ENCODE data around the gene ARL11.
A peak's percentile ranks its signal among the peaks of the same experiment; 100 is the strongest.
"Not testable (repeated sequence)": the region's sequence is repeated elsewhere in the genome, so short reads cannot be mapped to it uniquely, and the experiment has no call there.

The ARL11 gene

GRCh38 chr13:49627831-49628652, at the start of gene ARL11:
Gene ARL11 (plus strand): TSS chr13:49628507. CDS start chr13:49630448, 1,941 bp downstream.
- peak; percentile 41 to 51 for DNase-seq (ENCODE audit: low read depth in 2 of 2)

DNA sequence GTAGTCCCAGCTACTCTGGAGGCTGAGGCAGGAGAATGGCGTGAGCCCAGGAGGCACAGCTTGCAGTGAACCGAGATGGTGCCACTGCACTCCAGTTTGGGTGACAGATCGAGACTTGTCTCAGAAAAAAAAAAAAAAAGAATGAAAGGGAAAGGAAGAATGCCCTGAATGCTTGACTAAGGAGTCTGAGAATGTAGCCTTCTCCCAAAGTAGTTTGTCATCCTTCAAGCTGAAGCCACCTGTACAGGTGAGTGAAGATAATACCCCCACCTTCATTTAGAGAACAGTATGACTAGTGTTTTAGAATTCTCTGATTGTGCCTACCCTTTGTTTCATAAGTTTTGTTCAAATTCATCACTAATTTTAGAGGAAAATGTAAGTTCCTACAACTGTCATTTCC, 48.8 kb upstream of the ARL11 start:
- DNase-seq (ENCODE audit: low read depth in 2 of 2) = no peak

- DNase-seq (ENCODE audit: low read depth in 2 of 2) = no peak
These were observed 47.2 kb upstream of the ARL11 start for GRCh38 chr13:49580980-49581680.

- DNase-seq (ENCODE audit: low read depth in 2 of 2) = no peak
These were observed 43.5 kb upstream of the ARL11 start for GRCh38 chr13:49584771-49585182.

DNA sequence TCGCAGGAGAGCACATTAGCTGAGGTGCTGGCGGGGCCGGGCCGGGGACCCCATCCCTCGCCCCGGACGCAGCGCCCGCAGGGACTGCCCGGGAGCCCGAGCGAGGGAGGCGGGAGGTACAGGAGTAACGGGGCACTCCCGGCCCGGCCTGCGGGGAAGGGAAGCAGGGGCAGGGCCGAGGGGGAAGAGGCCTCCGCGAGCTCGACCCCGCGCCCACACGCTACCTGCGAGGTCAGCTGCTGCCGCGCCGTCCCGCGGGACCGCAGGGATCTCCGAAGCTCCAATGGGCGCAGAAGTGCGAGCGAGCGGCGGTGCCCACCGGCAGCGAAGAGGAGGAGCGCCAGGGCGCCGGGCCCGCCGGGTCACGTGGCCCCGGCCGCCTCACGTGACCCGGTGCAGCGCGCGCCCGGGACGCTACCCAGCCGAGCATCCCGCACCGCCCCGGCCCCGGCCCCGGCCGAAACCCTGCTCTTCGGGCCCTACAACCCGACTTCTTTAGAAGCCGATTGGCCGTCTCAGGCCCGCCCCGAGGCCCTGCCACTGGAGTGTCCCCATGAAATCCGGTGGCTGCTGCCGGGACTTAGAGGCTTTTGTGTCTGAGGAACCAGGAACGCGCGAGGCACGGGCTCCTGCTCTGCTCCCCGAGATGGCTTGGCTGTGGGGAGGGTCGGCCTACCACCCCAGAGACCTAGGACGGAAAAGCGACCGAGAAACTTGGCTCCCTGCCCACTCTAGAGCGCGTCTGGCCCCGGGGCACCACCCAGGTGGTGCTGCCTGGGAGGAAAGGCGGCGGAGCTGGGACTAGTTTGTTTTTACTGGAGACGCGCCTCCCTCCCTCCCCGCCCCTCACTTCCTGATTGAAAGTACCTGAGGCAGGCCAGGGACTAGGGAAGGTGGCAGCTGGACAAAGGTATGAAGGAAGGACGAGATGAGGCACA, 42.8 kb upstream of the ARL11 start, which contains the start of gene RCBTB1:
TSS of gene RCBTB1 (minus strand) at position 339 of the 938 bp plus-strand sequence. CDS start 18,279 bp downstream, outside the sequence.
- DNase-seq (ENCODE audit: low read depth in 2 of 2) = peak; percentile 49 to 55

GRCh38 chr13:49586717-49587116, 41.6 kb upstream of the ARL11 start:
- DNase-seq (ENCODE audit: low read depth in 2 of 2) = no peak

DNA sequence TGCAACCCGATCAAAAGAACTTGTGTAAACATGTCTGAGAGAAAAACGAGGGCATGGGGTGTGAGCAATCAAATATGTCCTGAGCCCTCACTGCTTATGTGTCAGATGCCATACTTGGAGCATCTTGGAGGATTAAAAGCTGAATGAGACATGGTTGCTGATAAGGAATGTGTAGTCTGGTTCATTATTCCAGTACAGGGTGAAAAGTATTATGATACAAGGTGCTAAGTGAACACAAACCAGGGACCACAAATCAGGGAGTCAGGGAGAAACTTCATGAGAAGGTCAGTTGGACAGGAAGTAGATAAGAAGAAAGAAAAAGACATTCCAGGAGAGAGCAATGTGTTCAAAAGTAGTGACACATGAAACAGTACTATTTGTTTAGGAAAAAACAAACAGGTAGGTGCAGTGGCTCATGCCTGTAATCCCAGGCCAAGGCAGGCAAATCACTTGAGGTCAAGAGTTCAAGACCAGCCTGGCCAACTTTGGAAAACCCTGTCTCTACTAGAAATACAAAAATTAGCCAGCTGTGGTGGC, 40.9 kb upstream of the ARL11 start:
- no peak for DNase-seq (ENCODE audit: low read depth in 2 of 2)

GRCh38 chr13:49590714-49591113, 37.6 kb upstream of the ARL11 start:
- not testable (repeated sequence) for DNase-seq (ENCODE audit: low read depth in 2 of 2)

- DNase-seq (ENCODE audit: low read depth in 2 of 2) = not testable (repeated sequence)
These were observed 34.4 kb upstream of the ARL11 start for GRCh38 chr13:49593876-49594275.

GRCh38 chr13:49594576-49594975, 33.7 kb upstream of the ARL11 start:
- DNase-seq (ENCODE audit: low read depth in 2 of 2) = no peak

- no peak for DNase-seq (ENCODE audit: low read depth in 2 of 2)
These were observed 32.1 kb upstream of the ARL11 start for GRCh38 chr13:49596221-49596620.

DNA sequence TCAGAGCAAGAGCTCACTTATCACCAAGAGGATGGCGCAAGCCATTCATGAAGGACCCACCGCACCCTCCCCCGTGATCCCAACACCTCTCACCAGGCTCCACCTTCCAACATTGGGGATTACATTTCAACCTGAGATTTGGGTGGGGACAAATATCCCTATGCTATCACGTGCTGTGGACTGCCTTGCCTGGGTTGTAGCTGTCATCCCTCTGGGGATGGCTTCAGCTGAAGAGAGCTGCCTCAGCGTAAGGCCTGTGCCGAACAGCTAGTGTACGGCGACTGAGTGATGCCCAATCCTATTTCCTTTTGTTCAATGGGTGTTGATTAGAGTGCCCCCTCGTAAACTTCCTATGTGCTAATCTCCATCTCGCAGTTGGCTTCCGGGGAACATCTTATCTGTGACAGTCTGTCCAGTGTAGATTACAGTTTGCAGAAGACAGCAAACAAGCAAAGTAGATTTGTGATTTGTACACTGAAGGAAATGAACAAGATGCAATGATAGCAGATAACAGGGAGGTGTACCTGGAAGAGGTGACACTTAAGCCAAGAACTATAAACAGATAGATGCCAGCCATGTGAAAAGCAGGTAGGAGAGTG, 31.2 kb upstream of the ARL11 start:
- no peak for DNase-seq (ENCODE audit: low read depth in 2 of 2)

DNA sequence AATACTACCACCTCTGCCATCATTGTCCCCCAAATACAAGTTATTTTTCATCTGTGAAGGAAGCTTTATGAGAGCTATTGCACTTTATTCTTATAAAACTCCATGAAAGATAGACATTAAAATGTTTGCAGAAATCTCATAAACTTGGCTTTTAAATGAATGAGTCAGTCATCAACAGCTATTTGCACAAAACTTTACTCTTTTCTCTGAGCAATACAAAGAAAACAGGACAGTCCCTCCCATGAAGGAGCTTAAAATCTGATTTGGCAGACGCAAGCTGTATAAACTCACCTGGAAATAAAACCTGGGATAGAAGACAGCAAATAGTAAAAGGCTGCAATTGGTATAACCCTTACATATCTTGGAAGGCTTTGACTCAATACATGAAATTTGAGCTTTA, 26.3 kb upstream of the ARL11 start:
- DNase-seq (ENCODE audit: low read depth in 2 of 2) = no peak

- not testable (repeated sequence) for DNase-seq (ENCODE audit: low read depth in 2 of 2)
These were observed 25.7 kb upstream of the ARL11 start for GRCh38 chr13:49602615-49603014.

GRCh38 chr13:49604570-49604969, 23.7 kb upstream of the ARL11 start:
- DNase-seq (ENCODE audit: low read depth in 2 of 2) = no peak

- DNase-seq (ENCODE audit: low read depth in 2 of 2) = peak; percentile 63 to 69
These were observed 21.3 kb upstream of the ARL11 start for GRCh38 chr13:49606747-49607648.

DNA sequence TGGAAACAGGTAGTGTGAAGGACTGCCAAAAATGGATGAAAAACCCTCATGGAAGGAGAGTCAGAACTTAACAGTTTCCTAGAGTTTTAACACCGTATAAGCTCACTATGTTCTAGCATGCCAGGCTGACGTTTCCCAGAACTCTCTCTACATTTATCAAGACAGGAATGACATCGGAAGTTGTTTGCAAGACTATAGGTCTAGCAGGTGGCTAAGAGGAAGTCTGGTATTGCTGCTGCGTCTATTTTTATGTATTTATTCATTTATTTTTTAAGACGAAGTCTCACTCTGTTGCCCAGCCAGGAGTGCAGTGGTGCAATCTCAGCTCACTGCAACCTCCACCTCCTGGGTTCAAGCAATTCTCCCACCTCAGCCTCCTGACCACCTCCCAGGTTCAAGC, 20.5 kb upstream of the ARL11 start:
- no peak for DNase-seq (ENCODE audit: low read depth in 2 of 2)

- DNase-seq (ENCODE audit: low read depth in 2 of 2) = no peak
These were observed 19.5 kb upstream of the ARL11 start for GRCh38 chr13:49608651-49609331.

DNA sequence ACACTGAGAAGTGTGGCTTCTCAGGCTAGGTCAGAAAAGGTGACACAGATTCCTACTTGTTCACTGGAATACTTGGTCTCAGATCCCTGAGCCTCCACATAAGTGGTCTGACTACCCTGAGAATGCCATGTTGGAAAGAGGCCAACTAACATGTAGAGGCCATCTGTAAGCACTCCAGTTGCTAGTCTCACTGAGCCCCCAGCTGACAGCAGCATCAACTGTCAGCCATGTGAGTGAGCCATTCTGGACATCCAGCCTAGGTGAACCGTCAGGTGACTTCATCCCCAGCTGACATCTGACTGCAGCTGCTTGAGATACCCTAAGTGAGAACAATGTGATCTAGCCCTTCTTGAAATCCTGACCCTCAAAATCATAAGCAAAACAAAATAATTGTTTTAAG, 18.1 kb upstream of the ARL11 start:
- no peak for DNase-seq (ENCODE audit: low read depth in 2 of 2)
